K562 (cell line): ENCODE results near the gene NDUFA13. TPM values are rescaled to one million over a fixed set of nuclear protein-coding genes. Genes with fewer than 3 reads are reported as not detected.
A peak's percentile ranks its signal among the peaks of the same experiment; 100 is the strongest.

Experiments used
- ATAC-seq: fragments of 200-7000 bp; cut with Tn5 transposase; 3 replicates; pipeline ENCODE4 v1.9.1; 2020; ENCODE audit warnings: moderate library complexity
- BruUV-seq: library from RNA; stranded (reverse); fragments of 400-500 nt; replicated peaks from 2 replicates; lab custom pipeline; 2021; lab: Mats Ljungman, UMichigan
- CTCF ChIA-PET: fragments of 300-600 bp; formaldehyde crosslinking; extraction: SDS; loops from one replicate; lab custom pipeline; 2021; ENCODE audit warnings: low intra/inter-chr PET ratio; lab: Yijun Ruan, JAX
- POLR2A ChIA-PET: fragments of 300-600, 350-650 bp; sonication (Branson Sonifier 250); formaldehyde crosslinking; extraction: SDS; loops from one replicate; lab custom pipeline; 2021; ENCODE audit warnings: antibody characterized with exemption, inconsistent platforms; lab: Yijun Ruan, JAX
- DNase-seq, 4 experiments: peaks; one replicate each; pipeline versions ENCODE4 v3.0.0 to v3.0.0-alpha.2; 2011 to 2018; ENCODE audit warnings: low spot score in 3 of 4, mixed read lengths in 3 of 4; ENCODE audit errors: extremely low read depth in 1 of 4
- FAIRE-seq: peaks from 2 replicates; lab custom pipeline; 2011; peaks lifted over from hg19 to GRCh38; lab: Jason Lieb, UNC
- H2AFZ ChIP-seq: 2 replicates; pipeline ENCODE4 v1.6.0; 2011; ENCODE audit warnings: low read depth, low read length, control low read depth, inconsistent platforms
- H3K27ac ChIP-seq: fragments of 200-600 bp; 3 replicates; pipeline ENCODE4 v1.8.0; 2011; ENCODE audit warnings: low read depth, mild to moderate bottlenecking, control low read depth, inconsistent platforms, low read length, moderate library complexity, mixed read lengths; ENCODE audit errors: extremely low read depth
- H3K27me3 ChIP-seq, 2 experiments: fragments of 300-600 bp in 1 of 2; 2 replicates in 1 of 2; 3 replicates in 1 of 2; pipeline versions ENCODE4 v1.6.0 to v1.8.0; 2011; ENCODE audit warnings: inconsistent platforms in 2 of 2, low read length in 2 of 2, mild to moderate bottlenecking in 1 of 2, mixed read lengths in 1 of 2, moderate library complexity in 1 of 2; ENCODE audit not compliant: control insufficient read depth in 2 of 2, insufficient read depth in 2 of 2
- H3K36me3 ChIP-seq: fragments of 300-600 bp; 3 replicates; pipeline ENCODE4 v1.8.0; 2011; ENCODE audit warnings: mild to moderate bottlenecking, low read length, inconsistent platforms; ENCODE audit not compliant: control insufficient read depth, insufficient read depth
- H3K4me1 ChIP-seq, 2 experiments: fragments of 200-600 bp in 1 of 2; replicated peaks in 1 of 2; 2 replicates in 1 of 2; 3 replicates in 1 of 2; pipeline versions ENCODE4 v1.5.1 to v1.8.0; 2011; ENCODE audit warnings: inconsistent platforms in 2 of 2, low read length in 2 of 2, mild to moderate bottlenecking in 1 of 2, mixed read lengths in 1 of 2, moderate library complexity in 1 of 2; ENCODE audit not compliant: control insufficient read depth in 2 of 2, insufficient read depth in 2 of 2
- H3K4me2 ChIP-seq: 2 replicates; pipeline ENCODE4 v1.6.1; 2011; ENCODE audit warnings: low read length, control low read depth, inconsistent platforms, mixed read lengths; ENCODE audit not compliant: insufficient read depth
- H3K4me3 ChIP-seq: fragments of 200-600 bp; sonication (generic), shearing (Covaris generic); 2 replicates; pipeline ENCODE4 v1.5.1; 2016; ENCODE audit warnings: control low read depth, inconsistent platforms
- H3K79me2 ChIP-seq: fragments of 200-600 bp; 3 replicates; pipeline ENCODE4 v1.8.0; 2011; ENCODE audit warnings: low read length, inconsistent platforms; ENCODE audit not compliant: control insufficient read depth, insufficient read depth
- H3K9ac ChIP-seq, 2 experiments: 2 replicates each; pipeline versions ENCODE4 v1.6.0 to v1.6.1; 2011; ENCODE audit warnings: low read depth in 2 of 2, low read length in 2 of 2, control low read depth in 1 of 2, inconsistent platforms in 1 of 2, mild to moderate bottlenecking in 1 of 2, mixed read lengths in 1 of 2; ENCODE audit not compliant: insufficient read depth in 1 of 2
- H3K9me1 ChIP-seq: one replicate; pipeline ENCODE4 v1.6.0; 2011; ENCODE audit warnings: inconsistent platforms, mild to moderate bottlenecking, low read length, moderate library complexity; ENCODE audit not compliant: control insufficient read depth, insufficient read depth
- H3K9me3 ChIP-seq: replicated peaks from 2 replicates; pipeline ENCODE4 v1.5.1; 2011; ENCODE audit warnings: low read depth, low read length, inconsistent platforms; ENCODE audit not compliant: control insufficient read depth, insufficient read depth
- H4K20me1 ChIP-seq: replicated peaks from 2 replicates; pipeline ENCODE4 v1.6.1; 2011; ENCODE audit warnings: low read length, inconsistent platforms, mixed read lengths; ENCODE audit not compliant: control insufficient read depth, insufficient read depth
- ATF3 ChIP-seq, 2 experiments: fragments of 450-650 bp in 1 of 2; sonication (generic) in 1 of 2; formaldehyde crosslinking in 1 of 2; IDR thresholded peaks in 1 of 2; conservative IDR thresholded peaks in 1 of 2; 2 replicates each; pipeline versions ENCODE4 v1.6.1 to v1.8.1; 2016 to 2023; ENCODE audit warnings: mild to moderate bottlenecking in 2 of 2, moderate library complexity in 2 of 2, inconsistent platforms in 1 of 2, missing genetic modification reagents in 1 of 2
- BRCA1 ChIP-seq, 2 experiments: fragments of 450-650 bp in 1 of 2; sonication (generic) in 1 of 2; formaldehyde crosslinking in 1 of 2; IDR thresholded peaks; 2 replicates each; pipeline versions ENCODE4 v1.5.0 to v1.6.1; 2017 to 2020; ENCODE audit warnings: mild to moderate bottlenecking in 1 of 2, missing genetic modification reagents in 1 of 2
- CXXC5 ChIP-seq: fragments of 250-450 bp; sonication (Bioruptor Pico); IDR thresholded peaks from 2 replicates; pipeline ENCODE4 v1.8.0; 2022; ENCODE audit warnings: inconsistent platforms, mild to moderate bottlenecking, moderate library complexity
- FOXJ2 ChIP-seq: fragments of 200-800 bp; sonication (Bioruptor generic); IDR thresholded peaks from 2 replicates; pipeline ENCODE4 v1.6.1; 2016; ENCODE audit warnings: missing genetic modification characterization, missing compliant biosample characterization
- FOXK2 ChIP-seq, 2 experiments: fragments of 450-650 bp; IDR thresholded peaks in 1 of 2; conservative IDR thresholded peaks in 1 of 2; 2 replicates each; pipeline ENCODE4 v1.6.1; 2016; ENCODE audit warnings: low read depth in 2 of 2, mild to moderate bottlenecking in 1 of 2
- MCM7 ChIP-seq, 2 experiments: fragments of 450-650 bp; IDR thresholded peaks; 2 replicates each; pipeline ENCODE4 v1.6.1; 2016 to 2018
- PHB ChIP-seq: fragments of 250-450 bp; sonication (Bioruptor Pico); IDR thresholded peaks from 2 replicates; pipeline ENCODE4 v1.5.0; 2021
- PHTF2 ChIP-seq: fragments of 250-450 bp; sonication (Bioruptor Pico); IDR thresholded peaks from 2 replicates; pipeline ENCODE4 v1.5.0; 2021; ENCODE audit warnings: mild to moderate bottlenecking
- RBM14 ChIP-seq: fragments of 200-400 bp; formaldehyde crosslinking; IDR thresholded peaks from 2 replicates; pipeline ENCODE4 v1.6.1; 2018; ENCODE audit warnings: low read depth, mild to moderate bottlenecking, low read length, moderate library complexity, borderline replicate concordance; ENCODE audit not compliant: insufficient read depth
- SRSF1 ChIP-seq: fragments of 200-400 bp; formaldehyde crosslinking; IDR thresholded peaks from 2 replicates; pipeline ENCODE4 v1.6.1; 2017; ENCODE audit warnings: mild to moderate bottlenecking, low read depth, low read length, moderate library complexity
- ZSCAN32 ChIP-seq: fragments of 450-650 bp; formaldehyde crosslinking; IDR thresholded peaks from 2 replicates; pipeline ENCODE4 v1.4.0; 2020; ENCODE audit warnings: mild to moderate bottlenecking, moderate library complexity
- WGBS: fragments of 100-300 bp; shearing (Covaris generic); methylation state at CpG from one replicate; pipeline ENCODE4 v1.1.6; 2016; ENCODE audit warnings: low coverage, mixed read lengths; ENCODE audit not compliant: insufficient coverage; ENCODE audit errors: missing lambda C conversion rate; 5-methylcytosine and 5-hydroxymethylcytosine counted together
- in situ Hi-C: fragments of 300-500 bp; cut with MboI; formaldehyde crosslinking; loops from 4 replicates; pipeline ENCODE4 v1.15.0; 2018; ENCODE audit warnings: inconsistent platforms, mixed read lengths
- intact Hi-C: fragments of 100-400 bp; cut with micrococcal nuclease; formaldehyde crosslinking; loops from 2 replicates; pipeline ENCODE4 v1.14.2; 2022
- polyA plus RNA-seq, 8 experiments: library from polyadenylated mRNA; depleted of rRNA in 4 of 8; stranded (reverse) in 5 of 8; unstranded in 3 of 8; fragments of >200 nt; fragmentation: Nextera tagmentation in 2 of 8; fragmentation: Illumina TruSeq in 1 of 8; extraction: Ambion mirVana in 2 of 8; extraction: Trizol in 1 of 8; gene quantifications; 2 replicates each; pipeline versions ENCODE4 v1.2.1 to v1.2.3, GENCODE V29; 2011 to 2014; ENCODE audit warnings: inconsistent platforms in 1 of 8, missing spikeins in 1 of 8
- total RNA-seq, 7 experiments: library from RNA; depleted of rRNA in 6 of 7; stranded (reverse); fragments of >200 nt in 6 of 7; fragmentation: Illumina TruSeq in 2 of 7; extraction: Trizol in 2 of 7; gene quantifications; 2 replicates each; pipeline versions ENCODE4 v1.2.1 to v1.2.3, GENCODE V29; 2011 to 2021; ENCODE audit warnings: low replicate concordance in 1 of 7
- TF ChIP-seq, protein P1 (sequence below), 2 experiments: fragments of 450-650 bp; IDR thresholded peaks; 2 replicates each; pipeline ENCODE4 v1.6.1; 2016
- TF ChIP-seq, protein P2 (sequence below): fragments of 250-450 bp; sonication (Bioruptor Pico); IDR thresholded peaks from 2 replicates; pipeline ENCODE4 v1.8.0; 2021; ENCODE audit warnings: moderate library complexity, mild to moderate bottlenecking, inconsistent platforms
- TF ChIP-seq, protein P3 (sequence below): fragments of 250-450 bp; sonication (Bioruptor Pico); IDR thresholded peaks from 2 replicates; pipeline ENCODE4 v1.4.0; 2020; ENCODE audit warnings: borderline replicate concordance

The NDUFA13 gene
- total and polyA plus RNA-seq, 9 of the 15 experiments (the other 6 are each of a cell fraction or from before 2014, with no cell fraction given): 146 to 596 (median 429) TPM

GRCh38 chr19:19514881-19515641 lies 964 bp upstream of the NDUFA13 start, which contains the start of gene TSSK6:
Gene TSSK6 (minus strand): TSS chr19:19515548. CDS start chr19:19515427, 121 bp downstream.
- POLR2A ChIA-PET: interaction anchor here (0.7 to 1.5 kb wide), 4 partner anchors 10 to 365 kb away, joined by 3 to 8 read pairs (median 6); no protein-coding TSS in a partner anchor
- Histone ChIP-seq H3K4me1 (peaks cover 4 to 31% of the 10 kb centered on the region in 2 experiments; a peak in 4 of 5 replicates), H3K9me3 (no peaks in the 10 kb centered on the region; the same call in none of the 2 replicates), H3K9me1 (no peaks in the 10 kb centered on the region), H3K9ac (peak within 1 kb of the TSS; percentile 84 to 88), H3K27me3 (no peaks in the 10 kb centered on the region), H3K4me2 (peak within 1 kb of the TSS; percentile 97), H3K4me3 (peak within 1 kb of the TSS; percentile 90), H3K36me3 (peaks cover 16% of the 10 kb centered on the region), H4K20me1 (peaks cover 3% of the 10 kb centered on the region; the same call in 1 of the 2 replicates), H3K27ac (peak within 1 kb of the TSS; percentile 86), H3K79me2 (peaks cover 44% of the 10 kb centered on the region), H2AFZ (peak within 1 kb of the TSS; percentile 95)
- no peak for ATAC-seq
- BruUV-seq: no TSS peak
- no peak for FAIRE-seq
- intact Hi-C loops (no loop called here), in situ Hi-C loops (no loop called here)
- DNase-seq: no peak
- CTCF ChIA-PET: no interaction called here
- 98% methylated on average over 15 of the region's 74 CpGs for WGBS
- TF ChIP-seq, protein P1, sequence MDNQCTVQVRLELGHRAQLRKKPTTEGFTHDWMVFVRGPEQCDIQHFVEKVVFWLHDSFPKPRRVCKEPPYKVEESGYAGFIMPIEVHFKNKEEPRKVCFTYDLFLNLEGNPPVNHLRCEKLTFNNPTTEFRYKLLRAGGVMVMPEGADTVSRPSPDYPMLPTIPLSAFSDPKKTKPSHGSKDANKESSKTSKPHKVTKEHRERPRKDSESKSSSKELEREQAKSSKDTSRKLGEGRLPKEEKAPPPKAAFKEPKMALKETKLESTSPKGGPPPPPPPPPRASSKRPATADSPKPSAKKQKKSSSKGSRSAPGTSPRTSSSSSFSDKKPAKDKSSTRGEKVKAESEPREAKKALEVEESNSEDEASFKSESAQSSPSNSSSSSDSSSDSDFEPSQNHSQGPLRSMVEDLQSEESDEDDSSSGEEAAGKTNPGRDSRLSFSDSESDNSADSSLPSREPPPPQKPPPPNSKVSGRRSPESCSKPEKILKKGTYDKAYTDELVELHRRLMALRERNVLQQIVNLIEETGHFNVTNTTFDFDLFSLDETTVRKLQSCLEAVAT (IDR thresholded peaks at IDR 0.05): peak in 1 of 2 experiments; percentile 55; a peak in 1 of 4 replicates
- TF ChIP-seq MCM7 (IDR thresholded peaks at IDR 0.05) (no peak), ATF3 (IDR thresholded peaks at IDR 0.05) (no peak), ATF3 (CRISPR knock-in tag; conservative IDR thresholded peaks at IDR 0.05) (no peak), RBM14 (0 out of 2 replicates have a peak, but pooled peaks have one; percentile 5), SRSF1 (no peak), PHB (CRISPR knock-in tag) (no peak), BRCA1 (IDR thresholded peaks at IDR 0.05) (no peak), BRCA1 (CRISPR knock-in tag; IDR thresholded peaks at IDR 0.05) (0 out of 2 replicates have a peak, but pooled peaks have one; percentile 60), CXXC5 (CRISPR knock-in tag) (no peak), FOXJ2 (tag) (no peak), FOXK2 (conservative IDR thresholded peaks at IDR 0.05 in 1 of 2, IDR thresholded peaks at IDR 0.05 in 1 of 2; ENCODE audit: low read depth in 2 of 2) (no peak), PHTF2 (CRISPR knock-in tag) (no peak), ZSCAN32 (CRISPR knock-in tag) (no peak)
- TF ChIP-seq, protein P2, sequence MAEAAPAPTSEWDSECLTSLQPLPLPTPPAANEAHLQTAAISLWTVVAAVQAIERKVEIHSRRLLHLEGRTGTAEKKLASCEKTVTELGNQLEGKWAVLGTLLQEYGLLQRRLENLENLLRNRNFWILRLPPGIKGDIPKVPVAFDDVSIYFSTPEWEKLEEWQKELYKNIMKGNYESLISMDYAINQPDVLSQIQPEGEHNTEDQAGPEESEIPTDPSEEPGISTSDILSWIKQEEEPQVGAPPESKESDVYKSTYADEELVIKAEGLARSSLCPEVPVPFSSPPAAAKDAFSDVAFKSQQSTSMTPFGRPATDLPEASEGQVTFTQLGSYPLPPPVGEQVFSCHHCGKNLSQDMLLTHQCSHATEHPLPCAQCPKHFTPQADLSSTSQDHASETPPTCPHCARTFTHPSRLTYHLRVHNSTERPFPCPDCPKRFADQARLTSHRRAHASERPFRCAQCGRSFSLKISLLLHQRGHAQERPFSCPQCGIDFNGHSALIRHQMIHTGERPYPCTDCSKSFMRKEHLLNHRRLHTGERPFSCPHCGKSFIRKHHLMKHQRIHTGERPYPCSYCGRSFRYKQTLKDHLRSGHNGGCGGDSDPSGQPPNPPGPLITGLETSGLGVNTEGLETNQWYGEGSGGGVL (CRISPR knock-in tag): no peak
- TF ChIP-seq, protein P3, sequence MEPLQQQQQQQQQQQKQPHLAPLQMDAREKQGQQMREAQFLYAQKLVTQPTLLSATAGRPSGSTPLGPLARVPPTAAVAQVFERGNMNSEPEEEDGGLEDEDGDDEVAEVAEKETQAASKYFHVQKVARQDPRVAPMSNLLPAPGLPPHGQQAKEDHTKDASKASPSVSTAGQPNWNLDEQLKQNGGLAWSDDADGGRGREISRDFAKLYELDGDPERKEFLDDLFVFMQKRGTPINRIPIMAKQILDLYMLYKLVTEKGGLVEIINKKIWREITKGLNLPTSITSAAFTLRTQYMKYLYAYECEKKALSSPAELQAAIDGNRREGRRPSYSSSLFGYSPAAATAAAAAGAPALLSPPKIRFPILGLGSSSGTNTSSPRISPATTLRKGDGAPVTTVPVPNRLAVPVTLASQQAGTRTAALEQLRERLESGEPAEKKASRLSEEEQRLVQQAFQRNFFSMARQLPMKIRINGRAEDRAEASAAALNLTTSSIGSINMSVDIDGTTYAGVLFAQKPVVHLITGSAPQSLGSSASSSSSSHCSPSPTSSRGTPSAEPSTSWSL (CRISPR knock-in tag): no peak
